Brain microvascular endothelial cell (primary cell): ENCODE data around the gene TCFL5.
A peak's percentile ranks its signal among the peaks of the same experiment; 100 is the strongest.

Experiments used
- DNase-seq: peaks from one replicate; pipeline ENCODE4 v3.0.0-alpha.2; 2020
- H3K27ac ChIP-seq: fragments of 250-450 bp; sonication (Bioruptor Pico); 2 replicates; pipeline ENCODE4 v1.5.1; 2020; ENCODE audit warnings: mild to moderate bottlenecking, moderate library complexity
- H3K27me3 ChIP-seq: fragments of 250-450 bp; sonication (Bioruptor Pico); replicated peaks from 2 replicates; pipeline ENCODE4 v1.5.1; 2020; ENCODE audit warnings: mild to moderate bottlenecking
- H3K36me3 ChIP-seq: fragments of 250-450 bp; sonication (Bioruptor Pico); replicated peaks from 2 replicates; pipeline ENCODE4 v1.5.1; 2020; ENCODE audit warnings: mild to moderate bottlenecking
- H3K4me3 ChIP-seq: 2 replicates; pipeline ENCODE4 v1.5.1; 2011; ENCODE audit warnings: low read depth, mild to moderate bottlenecking, control low read depth, low read length, moderate library complexity
- CTCF ChIP-seq: IDR thresholded peaks from 2 replicates; pipeline ENCODE4 v1.5.1; 2011; ENCODE audit warnings: low read depth, mild to moderate bottlenecking, moderate library complexity, low read length, control low read depth, inconsistent platforms; ENCODE audit errors: missing control alignments
- in situ Hi-C: cut with HindIII; loops from 2 replicates; pipeline ENCODE4 v1.10.0; 2017; ENCODE audit warnings: low sequenced_read_pairs, low pct_ligation_motif_present

The TCFL5 gene

GRCh38 chr20:62897666-62898065 lies 36.0 kb upstream of the TCFL5 start:
- DNase-seq = no peak
- H3K4me3 ChIP-seq = no peak overlapping the region
- in situ Hi-C loops = no loop called here
- no peaks in the 10 kb centered on the region for H3K27me3 ChIP-seq
- no peak for TF ChIP-seq CTCF
- H3K27ac ChIP-seq = no peak overlapping the region
- H3K36me3 ChIP-seq = peaks cover 56% of the 10 kb centered on the region

- in situ Hi-C loops = no loop called here
- Histone ChIP-seq H3K36me3 (peaks cover 54% of the 10 kb centered on the region), H3K27me3 (no peaks in the 10 kb centered on the region), H3K27ac (no peak overlapping the region), H3K4me3 (no peak overlapping the region)
- DNase-seq = no peak
- TF ChIP-seq CTCF = no peak
Measured at GRCh38 chr20:62896526-62896925, 34.9 kb upstream of the TCFL5 start.

- in situ Hi-C loops = no loop called here
- no peaks in the 10 kb centered on the region for H3K27me3 ChIP-seq
- no peak overlapping the region for H3K4me3 ChIP-seq
- TF ChIP-seq CTCF = no peak
- peaks cover 53% of the 10 kb centered on the region for H3K36me3 ChIP-seq
- H3K27ac ChIP-seq = no peak overlapping the region
- no peak for DNase-seq
Measured at GRCh38 chr20:62895539-62895938, 33.9 kb upstream of the TCFL5 start.

GRCh38 chr20:62894261-62894660 lies 32.6 kb upstream of the TCFL5 start:
- H3K4me3 ChIP-seq = no peak overlapping the region
- no peak overlapping the region for H3K27ac ChIP-seq
- H3K36me3 ChIP-seq = peaks cover 62% of the 10 kb centered on the region
- no peak for DNase-seq
- no peaks in the 10 kb centered on the region for H3K27me3 ChIP-seq
- no peak for TF ChIP-seq CTCF
- in situ Hi-C loops = no loop called here

GRCh38 chr20:62893700-62894099 lies 32.1 kb upstream of the TCFL5 start:
- Histone ChIP-seq H3K27me3 (no peaks in the 10 kb centered on the region), H3K36me3 (peaks cover 68% of the 10 kb centered on the region), H3K4me3 (no peak overlapping the region), H3K27ac (no peak overlapping the region)
- in situ Hi-C loops = no loop called here
- TF ChIP-seq CTCF = peak; percentile 44
- no peak for DNase-seq
